ENCODE measurements around the gene MS4A7. TPM values are rescaled to one million over a fixed set of nuclear protein-coding genes. Genes with fewer than 3 reads are reported as not detected.

Gene MS4A7
- total RNA-seq, 2 experiments from 2014 or later: 0.54 to 2.4 TPM

GRCh38 chr11:60371386-60371785 is 6.9 kb upstream of the MS4A7 start:
- Histone ChIP-seq H3K36me3 (ENCODE audit: insufficient read depth, low read length) (no peaks in the 10 kb centered on the region; the same call in 1 of the 2 replicates), H3K9me3 (ENCODE audit: low read length) (no peaks in the 10 kb centered on the region; the same call in 1 of the 2 replicates), H2AFZ (ENCODE audit: low read length) (no peak overlapping the region), H3K27ac (ENCODE audit: low read depth, low read length, poor library complexity, severe bottlenecking) (no peak overlapping the region), H3K79me2 (ENCODE audit: insufficient read depth, low read depth, low read length) (no peaks in the 10 kb centered on the region), H3K4me3 (ENCODE audit: low read depth, low read length, poor library complexity, severe bottlenecking) (no peak overlapping the region), H3K4me1 (ENCODE audit: insufficient read depth, low read length, poor library complexity, severe bottlenecking) (peaks cover 21% of the 10 kb centered on the region), H4K20me1 (ENCODE audit: insufficient read depth, low read length) (no peaks in the 10 kb centered on the region), H3K9me2 (ENCODE audit: insufficient read depth, low read length) (no peaks in the 10 kb centered on the region), H3K4me2 (ENCODE audit: low read length) (no peak overlapping the region)
- BruUV-seq (replicated peaks): no TSS peak
- ChIA-PET CTCF (ENCODE audit: unreplicated experiment) (no interaction called here), POLR2A (interaction anchor here (0.6 to 2.6 kb wide), 6 partner anchors 22 to 1802 kb away, joined by 3 to 12 read pairs (median 3); no protein-coding TSS in a partner anchor)
- TF ChIP-seq CTCF (conservative IDR thresholded peaks at IDR 0.05; ENCODE audit: low read length) (no peak), EZH2phosphoT487 (IDR thresholded peaks at IDR 0.05; ENCODE audit: borderline replicate concordance, low read depth, low read length) (no peak)
- no peak for DNase-seq (ENCODE audit: low spot score)
- intact Hi-C loops (cut with micrococcal nuclease; ENCODE audit: unreplicated experiment): no loop called here

GRCh38 chr11:60371854-60372253 is 6.5 kb upstream of the MS4A7 start:
- ChIA-PET CTCF (ENCODE audit: unreplicated experiment) (no interaction called here), POLR2A (interaction anchor here (0.7 to 2.6 kb wide), 5 partner anchors 85 to 126 kb away, joined by 3 to 12 read pairs (median 6); no protein-coding TSS in a partner anchor)
- intact Hi-C loops (cut with micrococcal nuclease; ENCODE audit: unreplicated experiment): no loop called here
- Histone ChIP-seq H3K4me2 (ENCODE audit: low read length) (no peak overlapping the region), H3K9me2 (ENCODE audit: insufficient read depth, low read length) (no peaks in the 10 kb centered on the region), H3K9me3 (ENCODE audit: low read length) (no peaks in the 10 kb centered on the region; the same call in 1 of the 2 replicates), H2AFZ (ENCODE audit: low read length) (no peak overlapping the region), H3K4me1 (ENCODE audit: insufficient read depth, low read length, poor library complexity, severe bottlenecking) (peaks cover 21% of the 10 kb centered on the region), H3K4me3 (ENCODE audit: low read depth, low read length, poor library complexity, severe bottlenecking) (no peak overlapping the region), H3K36me3 (ENCODE audit: insufficient read depth, low read length) (no peaks in the 10 kb centered on the region; the same call in 1 of the 2 replicates), H3K27ac (ENCODE audit: low read depth, low read length, poor library complexity, severe bottlenecking) (no peak overlapping the region), H3K79me2 (ENCODE audit: insufficient read depth, low read depth, low read length) (no peaks in the 10 kb centered on the region), H4K20me1 (ENCODE audit: insufficient read depth, low read length) (no peaks in the 10 kb centered on the region)
- no TSS peak for BruUV-seq (replicated peaks)
- TF ChIP-seq EZH2phosphoT487 (IDR thresholded peaks at IDR 0.05; ENCODE audit: borderline replicate concordance, low read depth, low read length) (no peak), CTCF (conservative IDR thresholded peaks at IDR 0.05; ENCODE audit: low read length) (no peak)
- DNase-seq (ENCODE audit: low spot score): no peak

GRCh38 chr11:60372767-60373166 is 5.6 kb upstream of the MS4A7 start:
- intact Hi-C loops (cut with micrococcal nuclease; ENCODE audit: unreplicated experiment): no loop called here
- H3K4me3 ChIP-seq (ENCODE audit: low read depth, low read length, poor library complexity, severe bottlenecking): no peak overlapping the region
- no peaks in the 10 kb centered on the region; the same call in 1 of the 2 replicates for H3K36me3 ChIP-seq (ENCODE audit: insufficient read depth, low read length)
- no peaks in the 10 kb centered on the region for H3K79me2 ChIP-seq (ENCODE audit: insufficient read depth, low read depth, low read length)
- no peaks in the 10 kb centered on the region for H3K9me2 ChIP-seq (ENCODE audit: insufficient read depth, low read length)
- H2AFZ ChIP-seq (ENCODE audit: low read length): no peak overlapping the region
- ChIA-PET POLR2A (interaction anchor here (0.7 to 2.6 kb wide), 3 partner anchors 84 to 572 kb away, joined by 3 to 12 read pairs (median 3); no protein-coding TSS in a partner anchor), CTCF (ENCODE audit: unreplicated experiment) (no interaction called here)
- TF ChIP-seq CTCF (conservative IDR thresholded peaks at IDR 0.05; ENCODE audit: low read length): no peak
- TF ChIP-seq EZH2phosphoT487 (IDR thresholded peaks at IDR 0.05; ENCODE audit: borderline replicate concordance, low read depth, low read length): no peak
- H3K9me3 ChIP-seq (ENCODE audit: low read length): no peaks in the 10 kb centered on the region
- peaks cover 21% of the 10 kb centered on the region for H3K4me1 ChIP-seq (ENCODE audit: insufficient read depth, low read length, poor library complexity, severe bottlenecking)
- no peak for DNase-seq (ENCODE audit: low spot score)
- H3K27ac ChIP-seq (ENCODE audit: low read depth, low read length, poor library complexity, severe bottlenecking): no peak overlapping the region
- BruUV-seq (replicated peaks): no TSS peak
- H4K20me1 ChIP-seq (ENCODE audit: insufficient read depth, low read length): no peaks in the 10 kb centered on the region
- no peak overlapping the region for H3K4me2 ChIP-seq (ENCODE audit: low read length)

All from OCI-LY7 (cell line).